ENCODE measurements around the gene CCSER2. TPM values are rescaled to one million over a fixed set of nuclear protein-coding genes. Genes with fewer than 3 reads are reported as not detected.
"Not testable (repeated sequence)": the region's sequence is repeated elsewhere in the genome, so short reads cannot be mapped to it uniquely, and the experiment has no call there.

The CCSER2 gene
- total RNA-seq, 1 donor from 2014 or later = 80.2 TPM

DNA sequence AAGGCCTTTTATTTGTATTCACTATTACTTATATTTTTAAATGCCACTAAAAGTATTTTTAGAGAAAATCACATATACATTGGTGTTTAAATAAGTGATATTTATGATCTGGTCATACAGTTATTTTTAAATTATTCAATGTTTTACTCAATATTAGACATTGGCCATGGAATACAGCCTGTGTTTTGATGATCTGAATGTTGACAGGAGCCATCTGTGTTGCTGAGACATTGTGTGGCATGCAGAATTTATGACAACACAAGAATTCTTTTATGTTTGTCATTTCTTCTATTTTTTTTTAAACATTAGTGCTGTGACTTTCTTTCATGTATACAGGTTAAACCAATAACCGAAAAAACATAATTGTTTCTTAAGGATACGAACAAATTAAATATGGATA lies 156.2 kb downstream of the CCSER2 start:
- no peak overlapping the region for H3K27ac Mint-ChIP-seq (ENCODE audit: unreplicated experiment)
- H3K4me1 Mint-ChIP-seq (ENCODE audit: unreplicated experiment) = no peaks in the 10 kb centered on the region
- no peak for DNase-seq (ENCODE audit: low spot score)
- no peak overlapping the region for H3K4me3 Mint-ChIP-seq (ENCODE audit: unreplicated experiment)
- TF ChIP-seq, protein P1, sequence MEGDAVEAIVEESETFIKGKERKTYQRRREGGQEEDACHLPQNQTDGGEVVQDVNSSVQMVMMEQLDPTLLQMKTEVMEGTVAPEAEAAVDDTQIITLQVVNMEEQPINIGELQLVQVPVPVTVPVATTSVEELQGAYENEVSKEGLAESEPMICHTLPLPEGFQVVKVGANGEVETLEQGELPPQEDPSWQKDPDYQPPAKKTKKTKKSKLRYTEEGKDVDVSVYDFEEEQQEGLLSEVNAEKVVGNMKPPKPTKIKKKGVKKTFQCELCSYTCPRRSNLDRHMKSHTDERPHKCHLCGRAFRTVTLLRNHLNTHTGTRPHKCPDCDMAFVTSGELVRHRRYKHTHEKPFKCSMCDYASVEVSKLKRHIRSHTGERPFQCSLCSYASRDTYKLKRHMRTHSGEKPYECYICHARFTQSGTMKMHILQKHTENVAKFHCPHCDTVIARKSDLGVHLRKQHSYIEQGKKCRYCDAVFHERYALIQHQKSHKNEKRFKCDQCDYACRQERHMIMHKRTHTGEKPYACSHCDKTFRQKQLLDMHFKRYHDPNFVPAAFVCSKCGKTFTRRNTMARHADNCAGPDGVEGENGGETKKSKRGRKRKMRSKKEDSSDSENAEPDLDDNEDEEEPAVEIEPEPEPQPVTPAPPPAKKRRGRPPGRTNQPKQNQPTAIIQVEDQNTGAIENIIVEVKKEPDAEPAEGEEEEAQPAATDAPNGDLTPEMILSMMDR (IDR thresholded peaks at IDR 0.05; ENCODE audit: unreplicated experiment) = no peak
- H3K9me3 Mint-ChIP-seq (ENCODE audit: unreplicated experiment) = no peaks in the 10 kb centered on the region
- H3K27me3 Mint-ChIP-seq (ENCODE audit: unreplicated experiment) = no peaks in the 10 kb centered on the region
- peaks cover 23% of the 10 kb centered on the region for H3K36me3 Mint-ChIP-seq (ENCODE audit: low read depth, unreplicated experiment)

DNA sequence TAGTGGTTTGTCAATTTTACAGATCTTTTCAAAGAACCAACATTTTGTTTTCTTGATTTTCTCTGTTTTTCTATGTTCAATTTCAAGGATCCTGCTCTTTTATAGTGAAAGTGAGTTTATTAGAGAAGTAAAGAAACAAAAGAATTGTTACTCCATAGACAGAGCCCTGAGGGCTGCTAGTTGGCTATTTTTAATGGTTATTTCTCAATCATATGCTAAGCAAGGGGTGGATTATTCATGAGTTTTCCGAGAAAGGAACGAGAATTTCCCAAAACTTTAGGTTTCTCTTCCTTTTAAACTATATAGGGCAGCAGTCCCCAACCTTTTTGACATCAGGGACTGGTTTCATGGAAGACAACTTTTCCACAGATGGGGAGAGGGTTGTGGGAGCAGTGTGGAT lies 165.0 kb downstream of the CCSER2 start:
- Mint-ChIP-seq H3K36me3 (ENCODE audit: low read depth, unreplicated experiment) (peaks cover 47% of the 10 kb centered on the region), H3K9me3 (ENCODE audit: unreplicated experiment) (peaks cover 6% of the 10 kb centered on the region), H3K4me3 (ENCODE audit: unreplicated experiment) (no peak overlapping the region)

DNA sequence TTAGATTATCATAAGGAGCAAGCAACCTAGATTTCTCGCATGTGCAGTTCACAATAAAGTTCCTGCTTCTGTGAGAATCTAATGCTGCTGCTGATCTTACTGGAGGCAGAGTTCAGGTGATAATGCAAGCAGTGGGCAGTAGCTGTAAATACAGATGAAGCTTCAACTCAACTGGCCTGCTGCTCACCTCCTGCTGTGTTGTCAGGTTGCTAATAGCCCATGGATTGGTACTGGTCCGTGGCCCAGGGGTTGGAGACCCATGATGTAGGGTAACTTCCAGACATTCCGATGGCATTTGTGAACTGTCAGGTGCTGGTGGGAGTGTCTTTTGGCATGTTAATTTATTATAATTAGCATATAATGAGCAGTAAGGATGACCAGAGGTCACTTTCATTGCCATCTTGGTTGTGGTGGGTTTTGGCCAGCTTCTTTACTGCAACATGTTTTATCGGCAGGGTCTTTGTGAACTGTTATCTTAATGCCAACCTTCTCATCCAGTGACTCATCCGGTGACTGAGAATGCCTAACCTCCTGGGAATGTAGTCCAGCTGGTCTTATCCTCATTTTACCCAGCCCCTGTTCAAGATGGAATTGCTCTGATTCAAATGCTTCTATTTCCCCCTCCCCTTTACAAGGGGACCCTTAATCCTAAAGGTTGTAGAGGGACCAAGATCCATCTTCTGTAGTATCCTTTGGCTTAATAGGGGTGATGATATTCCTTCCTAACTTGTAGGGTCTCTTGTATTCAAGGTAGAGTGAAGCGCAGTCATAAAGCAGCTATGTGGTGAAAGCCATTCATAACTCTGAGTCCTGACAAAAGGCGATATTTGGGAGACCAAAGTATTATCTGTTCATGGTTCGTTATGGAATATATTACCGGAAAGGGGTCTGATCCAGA lies 165.8 kb downstream of the CCSER2 start:
- Mint-ChIP-seq H3K4me3 (ENCODE audit: unreplicated experiment) (no peak overlapping the region), H3K27ac (ENCODE audit: unreplicated experiment) (no peak overlapping the region), H3K36me3 (ENCODE audit: low read depth, unreplicated experiment) (peaks cover 38% of the 10 kb centered on the region), H3K9me3 (ENCODE audit: unreplicated experiment) (peaks cover 6% of the 10 kb centered on the region), H3K4me1 (ENCODE audit: unreplicated experiment) (peaks cover 22% of the 10 kb centered on the region), H3K27me3 (ENCODE audit: unreplicated experiment) (peaks cover 6% of the 10 kb centered on the region)
- DNase-seq (ENCODE audit: low spot score) = no peak
- TF ChIP-seq, protein P1 (IDR thresholded peaks at IDR 0.05; ENCODE audit: unreplicated experiment) = no peak

More for the DNA sequence above, 165.0 kb downstream of the CCSER2 start:
- no peak for DNase-seq (ENCODE audit: low spot score)
- Mint-ChIP-seq H3K27ac (ENCODE audit: unreplicated experiment) (no peak overlapping the region), H3K4me1 (ENCODE audit: unreplicated experiment) (peaks cover 22% of the 10 kb centered on the region), H3K27me3 (ENCODE audit: unreplicated experiment) (peaks cover 5% of the 10 kb centered on the region)
- TF ChIP-seq, protein P1 (IDR thresholded peaks at IDR 0.05; ENCODE audit: unreplicated experiment) = no peak

DNA sequence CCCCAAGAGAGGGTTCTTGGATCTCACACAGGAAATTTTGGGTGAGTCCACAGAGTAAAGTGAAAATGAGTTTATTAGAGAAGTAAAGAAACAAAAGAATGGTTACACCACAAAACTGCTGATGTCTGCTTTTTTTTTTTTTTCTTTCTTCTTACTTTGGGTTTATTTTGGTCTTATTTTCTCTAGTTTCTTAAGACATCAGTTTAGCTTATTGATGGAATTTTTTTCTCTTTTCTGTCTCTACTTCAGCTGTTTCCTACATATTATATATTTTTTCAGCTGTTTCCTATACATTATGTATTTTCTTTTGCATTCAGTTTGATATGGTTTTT lies 166.4 kb downstream of the CCSER2 start:
- TF ChIP-seq, protein P1 (IDR thresholded peaks at IDR 0.05; ENCODE audit: unreplicated experiment) = no peak
- DNase-seq (ENCODE audit: low spot score) = no peak
- peaks cover 6% of the 10 kb centered on the region for H3K27me3 Mint-ChIP-seq (ENCODE audit: unreplicated experiment)
- no peak overlapping the region for H3K4me3 Mint-ChIP-seq (ENCODE audit: unreplicated experiment)
- no peak overlapping the region for H3K27ac Mint-ChIP-seq (ENCODE audit: unreplicated experiment)
- peaks cover 34% of the 10 kb centered on the region for H3K36me3 Mint-ChIP-seq (ENCODE audit: low read depth, unreplicated experiment)
- H3K9me3 Mint-ChIP-seq (ENCODE audit: unreplicated experiment) = peaks cover 6% of the 10 kb centered on the region
- H3K4me1 Mint-ChIP-seq (ENCODE audit: unreplicated experiment) = peaks cover 25% of the 10 kb centered on the region

DNA sequence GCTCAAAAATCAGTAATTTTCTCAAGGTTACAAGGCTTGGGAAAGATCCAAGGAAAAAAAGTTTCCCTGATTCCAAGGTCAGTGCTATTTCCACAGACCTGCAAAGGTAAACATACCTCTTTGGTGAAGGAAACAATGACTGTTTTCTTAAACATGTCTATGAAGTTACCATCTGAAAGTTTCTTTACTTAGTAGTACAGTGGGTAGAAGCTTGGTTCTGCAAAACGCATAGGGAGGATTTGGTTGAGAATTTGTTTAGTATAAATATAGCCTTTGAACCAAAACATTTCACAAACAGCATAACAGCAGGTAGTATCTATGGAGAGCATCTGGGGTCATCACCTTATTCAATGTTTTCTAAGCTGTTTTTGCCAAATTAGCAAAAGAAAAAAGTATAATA lies 169.6 kb downstream of the CCSER2 start:
- H3K4me3 Mint-ChIP-seq (ENCODE audit: unreplicated experiment) = no peak overlapping the region
- TF ChIP-seq, protein P1 (IDR thresholded peaks at IDR 0.05; ENCODE audit: unreplicated experiment) = no peak
- H3K27me3 Mint-ChIP-seq (ENCODE audit: unreplicated experiment) = peaks cover 3% of the 10 kb centered on the region
- no peaks in the 10 kb centered on the region for H3K9me3 Mint-ChIP-seq (ENCODE audit: unreplicated experiment)
- no peak overlapping the region for H3K27ac Mint-ChIP-seq (ENCODE audit: unreplicated experiment)
- H3K36me3 Mint-ChIP-seq (ENCODE audit: low read depth, unreplicated experiment) = peaks cover 9% of the 10 kb centered on the region
- no peak for DNase-seq (ENCODE audit: low spot score)
- peaks cover 32% of the 10 kb centered on the region for H3K4me1 Mint-ChIP-seq (ENCODE audit: unreplicated experiment)

DNA sequence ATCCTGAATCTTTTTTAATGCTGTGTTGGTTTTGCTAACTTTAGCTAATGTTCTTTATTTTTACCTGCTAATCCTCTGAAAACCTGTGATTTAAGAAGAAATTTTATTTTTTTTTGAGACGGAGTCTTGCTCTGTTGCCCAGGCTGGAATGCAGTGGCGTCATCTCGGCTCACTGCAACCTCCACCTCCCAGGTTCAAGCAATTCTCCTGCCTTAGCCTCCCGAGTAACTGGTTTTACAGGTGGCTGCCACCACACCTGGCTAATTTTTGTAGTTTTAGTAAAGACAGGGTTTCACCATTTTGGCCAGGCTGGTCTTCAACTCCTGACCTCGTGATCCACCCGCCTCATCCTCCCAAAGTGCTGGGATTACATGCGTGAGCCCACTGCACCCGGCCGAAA lies 170.7 kb downstream of the CCSER2 start:
- H3K9me3 Mint-ChIP-seq (ENCODE audit: unreplicated experiment); DNase-seq (ENCODE audit: low spot score); H3K36me3 Mint-ChIP-seq (ENCODE audit: low read depth, unreplicated experiment); H3K27me3 Mint-ChIP-seq (ENCODE audit: unreplicated experiment); H3K4me3 Mint-ChIP-seq (ENCODE audit: unreplicated experiment); H3K27ac Mint-ChIP-seq (ENCODE audit: unreplicated experiment): not testable (repeated sequence)
- H3K4me1 Mint-ChIP-seq (ENCODE audit: unreplicated experiment) = peaks cover 32% of the 10 kb centered on the region
